Measurements from ENCODE around the gene STRA8. TPM values are rescaled to one million over a fixed set of nuclear protein-coding genes. Genes with fewer than 3 reads are reported as not detected.

Gene STRA8
- total RNA-seq, 2 experiments from 2014 or later: not detected

- no peaks in the 10 kb centered on the region for H3K27me3 Mint-ChIP-seq (ENCODE audit: low read depth)
- peaks cover 3% of the 10 kb centered on the region for H3K4me1 Mint-ChIP-seq (ENCODE audit: low read depth)
Measured at GRCh38 chr7:135194494-135195095, 39.0 kb upstream of the STRA8 start.

GRCh38 chr7:135195156-135195555 is 38.5 kb upstream of the STRA8 start:
- Mint-ChIP-seq H3K4me3 (no peak overlapping the region), H3K9me3 (no peaks in the 10 kb centered on the region), H3K27ac (no peak overlapping the region), H3K27me3 (ENCODE audit: low read depth) (no peaks in the 10 kb centered on the region), H3K4me1 (ENCODE audit: low read depth) (peaks cover 3% of the 10 kb centered on the region), H3K36me3 (ENCODE audit: low read depth) (peaks cover 46% of the 10 kb centered on the region)
- intact Hi-C loops (cut with micrococcal nuclease): no loop called here
- no peak for DNase-seq
- CTCF ChIA-PET: no interaction called here

More at GRCh38 chr7:135194494-135195095, 39.0 kb upstream of the STRA8 start:
- no peak overlapping the region for H3K4me3 Mint-ChIP-seq
- DNase-seq: no peak
- H3K36me3 Mint-ChIP-seq (ENCODE audit: low read depth): peaks cover 47% of the 10 kb centered on the region
- CTCF ChIA-PET: no interaction called here
- intact Hi-C loops (cut with micrococcal nuclease): no loop called here
- no peaks in the 10 kb centered on the region for H3K9me3 Mint-ChIP-seq
- no peak overlapping the region for H3K27ac Mint-ChIP-seq

DNA sequence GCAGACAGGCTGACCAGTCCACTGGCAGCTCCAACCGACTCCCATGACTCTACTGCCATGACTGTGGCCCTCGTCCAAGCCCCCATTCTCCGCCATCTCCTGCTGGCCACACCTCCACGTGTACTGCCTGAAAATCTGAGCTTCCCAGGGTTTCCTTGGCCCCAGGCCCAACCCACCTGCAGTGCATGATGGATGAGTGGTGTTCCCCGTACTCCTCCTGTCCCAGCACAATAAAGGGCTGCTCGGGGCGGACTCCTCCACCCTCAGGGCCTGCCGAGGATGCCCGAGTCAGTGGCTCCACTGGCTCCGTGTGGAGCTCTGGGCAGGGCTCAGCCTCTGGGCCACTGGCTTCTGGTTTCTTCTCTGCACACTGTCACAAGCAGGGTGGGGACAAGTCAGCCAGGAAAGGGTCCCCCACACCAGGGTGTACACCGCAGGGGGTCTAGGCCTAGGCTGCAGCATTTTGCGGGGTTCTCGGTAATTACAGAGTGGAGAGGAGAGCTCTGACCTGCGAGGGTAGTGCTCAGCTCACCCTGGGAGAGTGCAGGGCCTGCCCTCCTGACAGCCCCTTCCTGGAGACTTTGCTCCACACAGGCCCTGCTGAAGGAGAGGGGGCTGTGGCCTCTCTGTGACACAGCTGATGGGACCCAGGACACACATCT is 37.5 kb upstream of the STRA8 start:
- H3K36me3 Mint-ChIP-seq (ENCODE audit: low read depth): peaks cover 40% of the 10 kb centered on the region
- intact Hi-C loops (cut with micrococcal nuclease): no loop called here

DNA sequence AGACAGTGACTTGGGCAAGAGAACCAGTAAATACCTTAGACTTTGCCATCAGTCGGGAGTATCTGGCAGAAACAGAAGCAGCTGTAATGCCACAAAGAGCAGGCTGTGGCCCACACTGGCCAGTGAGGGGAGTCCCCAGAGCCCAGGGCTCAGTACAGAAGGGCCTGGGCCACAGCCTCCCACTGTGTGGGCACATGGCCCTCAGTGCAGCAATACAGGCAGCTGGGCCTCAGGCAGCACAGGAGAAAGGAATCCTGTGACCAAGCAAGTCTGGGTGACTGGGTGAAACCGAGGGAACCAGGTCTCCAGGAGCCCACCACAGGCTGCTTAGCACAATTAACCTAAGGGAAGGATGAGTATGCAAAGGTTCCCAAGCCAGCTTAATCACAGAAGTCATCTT is 36.3 kb upstream of the STRA8 start:
- Mint-ChIP-seq H3K36me3 (ENCODE audit: low read depth) (peaks cover 40% of the 10 kb centered on the region), H3K4me1 (ENCODE audit: low read depth) (peaks cover 8% of the 10 kb centered on the region), H3K9me3 (no peaks in the 10 kb centered on the region), H3K27me3 (ENCODE audit: low read depth) (no peaks in the 10 kb centered on the region), H3K4me3 (no peak overlapping the region), H3K27ac (no peak overlapping the region)
- CTCF ChIA-PET: no interaction called here
- no peak for DNase-seq
- intact Hi-C loops (cut with micrococcal nuclease): no loop called here

More for the DNA sequence above, 37.5 kb upstream of the STRA8 start:
- no peaks in the 10 kb centered on the region for H3K9me3 Mint-ChIP-seq
- CTCF ChIA-PET: interaction anchor here (0.6 kb wide), 1 partner anchor 10 kb away, joined by 3 read pairs; no protein-coding TSS in a partner anchor
- no peak for DNase-seq
- no peaks in the 10 kb centered on the region for H3K27me3 Mint-ChIP-seq (ENCODE audit: low read depth)
- no peak overlapping the region for H3K4me3 Mint-ChIP-seq
- no peak overlapping the region for H3K27ac Mint-ChIP-seq
- peaks cover 3% of the 10 kb centered on the region for H3K4me1 Mint-ChIP-seq (ENCODE audit: low read depth)

- intact Hi-C loops (cut with micrococcal nuclease): no loop called here
- Mint-ChIP-seq H3K9me3 (no peaks in the 10 kb centered on the region), H3K36me3 (ENCODE audit: low read depth) (peaks cover 36% of the 10 kb centered on the region), H3K27ac (no peak overlapping the region), H3K4me1 (ENCODE audit: low read depth) (peaks cover 14% of the 10 kb centered on the region), H3K27me3 (ENCODE audit: low read depth) (no peaks in the 10 kb centered on the region), H3K4me3 (no peak overlapping the region)
- CTCF ChIA-PET: interaction anchor here (0.5 kb wide), 1 partner anchor 9 kb away, joined by 3 read pairs; no protein-coding TSS in a partner anchor
- DNase-seq: no peak
Measured at GRCh38 chr7:135197906-135198655, 35.6 kb upstream of the STRA8 start.

GRCh38 chr7:135199439-135199838 is 34.2 kb upstream of the STRA8 start:
- CTCF ChIA-PET: no interaction called here
- H3K4me1 Mint-ChIP-seq (ENCODE audit: low read depth): peaks cover 21% of the 10 kb centered on the region
- no peak for DNase-seq
- H3K9me3 Mint-ChIP-seq: no peaks in the 10 kb centered on the region
- H3K27me3 Mint-ChIP-seq (ENCODE audit: low read depth): no peaks in the 10 kb centered on the region
- H3K27ac Mint-ChIP-seq: no peak overlapping the region
- no peak overlapping the region for H3K4me3 Mint-ChIP-seq
- peaks cover 40% of the 10 kb centered on the region for H3K36me3 Mint-ChIP-seq (ENCODE audit: low read depth)
- intact Hi-C loops (cut with micrococcal nuclease): no loop called here

DNA sequence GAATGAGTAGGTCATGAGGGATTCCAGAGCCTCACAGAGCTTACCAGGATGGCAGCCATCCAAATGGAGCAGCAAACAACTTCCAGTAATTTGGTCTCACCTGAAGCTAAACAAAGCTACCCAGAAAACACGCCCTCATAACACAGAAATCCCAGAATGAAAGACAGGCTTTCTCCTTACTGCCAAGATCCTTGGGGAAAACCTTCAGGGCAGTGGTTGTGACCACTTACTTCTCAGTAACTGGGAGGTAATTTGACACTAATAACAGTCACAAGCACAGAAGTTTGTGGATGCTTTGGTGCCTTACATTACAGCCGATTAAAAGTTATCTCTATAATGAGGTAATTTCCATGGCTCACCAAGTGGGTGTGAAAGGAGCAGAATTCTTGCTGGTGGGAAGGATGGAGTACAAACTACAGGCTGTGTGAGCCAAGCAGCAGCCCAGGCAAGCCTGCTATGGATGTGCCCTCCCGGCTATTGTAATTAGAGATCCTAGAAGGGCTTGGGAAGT is 32.8 kb upstream of the STRA8 start:
- DNase-seq: no peak
- intact Hi-C loops (cut with micrococcal nuclease): no loop called here
- H3K27me3 Mint-ChIP-seq (ENCODE audit: low read depth): no peaks in the 10 kb centered on the region
- no peak overlapping the region for H3K4me3 Mint-ChIP-seq
- H3K36me3 Mint-ChIP-seq (ENCODE audit: low read depth): peaks cover 37% of the 10 kb centered on the region
- H3K27ac Mint-ChIP-seq: no peak overlapping the region
- CTCF ChIA-PET: no interaction called here
- H3K4me1 Mint-ChIP-seq (ENCODE audit: low read depth): peaks cover 23% of the 10 kb centered on the region
- no peaks in the 10 kb centered on the region for H3K9me3 Mint-ChIP-seq

DNA sequence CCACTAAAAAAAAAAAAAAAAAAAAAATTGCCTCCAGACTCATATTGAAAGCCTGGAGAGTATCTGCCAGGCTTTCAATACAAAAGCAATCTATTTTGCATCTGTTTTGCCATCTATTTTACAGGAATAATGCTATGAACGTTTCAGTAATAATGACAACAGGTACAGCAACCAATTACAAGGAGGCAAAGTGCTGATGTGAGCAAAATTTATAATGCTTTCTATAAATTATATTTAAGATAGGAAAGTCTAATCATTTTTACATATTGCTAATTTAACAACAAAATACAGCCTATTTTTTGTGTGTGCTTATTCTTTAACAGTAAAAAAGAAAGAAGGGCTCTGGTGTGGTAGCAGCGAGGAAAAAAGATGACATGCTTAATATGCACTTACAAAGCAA is 32.3 kb upstream of the STRA8 start:
- intact Hi-C loops (cut with micrococcal nuclease): no loop called here
- no peak overlapping the region for H3K4me3 Mint-ChIP-seq
- CTCF ChIA-PET: no interaction called here
- peaks cover 28% of the 10 kb centered on the region for H3K4me1 Mint-ChIP-seq (ENCODE audit: low read depth)
- H3K9me3 Mint-ChIP-seq: no peaks in the 10 kb centered on the region
- no peak overlapping the region for H3K27ac Mint-ChIP-seq
- no peak for DNase-seq
- H3K27me3 Mint-ChIP-seq (ENCODE audit: low read depth): no peaks in the 10 kb centered on the region
- H3K36me3 Mint-ChIP-seq (ENCODE audit: low read depth): peaks cover 40% of the 10 kb centered on the region

DNA sequence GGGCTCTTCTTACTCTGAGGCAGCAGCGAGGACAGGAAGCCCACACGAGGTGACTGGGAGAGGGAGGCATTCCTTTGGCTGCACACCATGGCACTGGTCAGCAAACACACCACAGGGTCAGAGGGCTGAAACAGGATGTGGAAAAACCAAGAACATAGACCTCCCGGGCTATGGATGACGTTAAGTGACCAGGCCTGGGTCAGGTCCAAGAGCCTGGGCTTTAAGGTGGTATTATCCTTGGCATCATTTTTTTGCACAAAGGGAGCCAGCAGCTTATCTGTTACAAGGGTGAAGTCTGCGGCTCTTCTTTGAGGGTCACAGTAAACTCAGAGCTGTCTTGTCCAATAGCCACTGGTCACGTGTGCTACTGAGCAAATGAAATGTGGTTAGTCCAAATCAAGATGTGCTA is 29.3 kb upstream of the STRA8 start:
- intact Hi-C loops (cut with micrococcal nuclease): no loop called here
- no peak overlapping the region for H3K4me3 Mint-ChIP-seq
- peaks cover 52% of the 10 kb centered on the region for H3K4me1 Mint-ChIP-seq (ENCODE audit: low read depth)
- H3K9me3 Mint-ChIP-seq: no peaks in the 10 kb centered on the region
- no peak for DNase-seq
- CTCF ChIA-PET: interaction anchor here (2.1 kb wide), 1 partner anchor 70 kb away, joined by 5 read pairs; no protein-coding TSS in a partner anchor
- H3K36me3 Mint-ChIP-seq (ENCODE audit: low read depth): peaks cover 32% of the 10 kb centered on the region
- H3K27me3 Mint-ChIP-seq (ENCODE audit: low read depth): no peaks in the 10 kb centered on the region
- H3K27ac Mint-ChIP-seq: no peak overlapping the region

- CTCF ChIA-PET: interaction anchor here (2.1 kb wide), 1 partner anchor 70 kb away, joined by 5 read pairs; no protein-coding TSS in a partner anchor
- intact Hi-C loops (cut with micrococcal nuclease): no loop called here
- Mint-ChIP-seq H3K9me3 (no peaks in the 10 kb centered on the region), H3K4me3 (no peak overlapping the region), H3K27me3 (ENCODE audit: low read depth) (no peaks in the 10 kb centered on the region), H3K27ac (no peak overlapping the region), H3K4me1 (ENCODE audit: low read depth) (peaks cover 57% of the 10 kb centered on the region), H3K36me3 (ENCODE audit: low read depth) (peaks cover 28% of the 10 kb centered on the region)
- no peak for DNase-seq
Measured at GRCh38 chr7:135204876-135205275, 28.8 kb upstream of the STRA8 start.

GRCh38 chr7:135205850-135206249 is 27.8 kb upstream of the STRA8 start:
- Mint-ChIP-seq H3K4me3 (no peak overlapping the region), H3K27ac (no peak overlapping the region), H3K9me3 (no peaks in the 10 kb centered on the region), H3K4me1 (ENCODE audit: low read depth) (peaks cover 66% of the 10 kb centered on the region), H3K27me3 (ENCODE audit: low read depth) (no peaks in the 10 kb centered on the region), H3K36me3 (ENCODE audit: low read depth) (peaks cover 28% of the 10 kb centered on the region)
- CTCF ChIA-PET: interaction anchor here (0.6 to 2.1 kb wide), 3 partner anchors 10 to 219 kb away, joined by 3 to 5 read pairs (median 3); no protein-coding TSS in a partner anchor
- no peak for DNase-seq
- intact Hi-C loops (cut with micrococcal nuclease): no loop called here

DNA sequence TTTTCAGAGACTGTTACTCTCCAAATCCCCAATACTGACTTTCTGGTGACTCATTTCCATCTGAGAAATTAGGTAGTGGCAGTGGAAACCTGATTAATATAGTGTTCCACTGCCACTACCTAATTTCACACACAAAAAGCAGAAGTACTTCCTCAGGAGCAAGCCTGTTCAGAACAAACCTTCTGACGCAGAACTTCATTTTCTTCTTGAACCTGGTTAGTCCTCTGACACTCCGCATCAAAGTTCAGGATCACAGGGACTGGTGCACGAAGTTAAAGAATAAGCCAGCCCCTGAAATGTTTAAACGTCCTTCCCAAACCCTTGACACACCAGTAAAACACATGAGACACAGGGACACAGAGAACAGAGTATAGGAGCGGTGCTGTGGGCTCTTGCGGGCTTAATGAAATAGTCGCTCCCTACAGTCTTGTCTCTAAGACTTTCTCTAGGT is 26.7 kb upstream of the STRA8 start:
- no peaks in the 10 kb centered on the region for H3K9me3 Mint-ChIP-seq
- no peak for DNase-seq
- CTCF ChIA-PET: interaction anchor here (0.7 to 1.7 kb wide), 2 partner anchors 9 to 73 kb away, joined by 3 to 4 read pairs; no protein-coding TSS in a partner anchor
- H3K4me3 Mint-ChIP-seq: no peak overlapping the region
- peaks cover 25% of the 10 kb centered on the region for H3K36me3 Mint-ChIP-seq (ENCODE audit: low read depth)
- no peak overlapping the region for H3K27ac Mint-ChIP-seq
- no peaks in the 10 kb centered on the region for H3K27me3 Mint-ChIP-seq (ENCODE audit: low read depth)
- peaks cover 61% of the 10 kb centered on the region for H3K4me1 Mint-ChIP-seq (ENCODE audit: low read depth)
- intact Hi-C loops (cut with micrococcal nuclease): no loop called here

Measured in activated naive CD4-positive, alpha-beta T cell treated with anti-CD3 and anti-CD28 coated beads for 36 hours (primary cell).